ENCODE data around the gene PRSS48.

GRCh38 chr4:151257704-151258103 lies 19.3 kb upstream of the PRSS48 start:
- TF ChIP-seq CTCF (IDR thresholded peaks at IDR 0.05) = no peak
- no peak for TF ChIP-seq POLR2A (IDR thresholded peaks at IDR 0.05)
- TF ChIP-seq POLR2AphosphoS5 (IDR thresholded peaks at IDR 0.05) = no peak
- TF ChIP-seq EP300 (IDR thresholded peaks at IDR 0.05) = no peak
